DOHH2 (cell line): Measurements from ENCODE around the gene PTGIS.

Source experiments
- CTCF ChIP-seq: fragments of 200-600 bp; sonication (generic); IDR thresholded peaks from one replicate; pipeline ENCODE4 v1.5.1; 2014; ENCODE audit warnings: antibody characterized with exemption, mild to moderate bottlenecking, low read depth, low read length; ENCODE audit not compliant: poor library complexity, severe bottlenecking
- EZH2phosphoT487 ChIP-seq: fragments of 200-600 bp; sonication (generic); IDR thresholded peaks from 2 replicates; pipeline ENCODE4 v1.6.1; 2017; ENCODE audit warnings: borderline replicate concordance, mild to moderate bottlenecking, antibody characterized with exemption, low read length, moderate library complexity, mixed read lengths

GRCh38 chr20:49455691-49456090 lies 112.2 kb downstream of the PTGIS start:
- TF ChIP-seq CTCF (no peak), EZH2phosphoT487 (no peak)
